CD4-positive, alpha-beta T cell (primary cell): ENCODE data around the gene KMO. TPM values are rescaled to one million over a fixed set of nuclear protein-coding genes. Genes with fewer than 3 reads are reported as not detected.

Source experiments
- ATAC-seq: fragments of 200-7000 bp; cut with Tn5 transposase; one replicate; pipeline ENCODE4 v1.10.0; 2022; ENCODE audit warnings: mild to moderate bottlenecking; ENCODE audit not compliant: poor library complexity
- CTCF ChIA-PET: fragments of 350-600 bp; sonication (Branson Sonifier 250); formaldehyde crosslinking; loops from one replicate; lab custom pipeline; 2021; ENCODE audit warnings: antibody characterized with exemption, inconsistent platforms; lab: Charles Lee
- POLR2A ChIA-PET: fragments of 350-600 bp; sonication (Branson Sonifier 250); formaldehyde crosslinking; loops from one replicate; lab custom pipeline; 2021; ENCODE audit warnings: antibody characterized with exemption, inconsistent platforms; lab: Charles Lee
- DNase-seq, 14 experiments: peaks; one replicate each; pipeline ENCODE4 v3.0.0-alpha.2; 2013 to 2020; ENCODE audit warnings: mixed read lengths in 2 of 14
- H3K27ac ChIP-seq, 2 donors: one replicate each; pipeline versions ENCODE4 v1.5.1 to v1.7.0; 2013; ENCODE audit warnings: low read length in 2 of 2, low read depth in 1 of 2, mild to moderate bottlenecking in 1 of 2
- H3K27me3 ChIP-seq, 2 experiments: 1 replicate in 1 of 2; 2 replicates in 1 of 2; pipeline versions ENCODE4 v1.6.1 to v1.7.0; 2013; ENCODE audit warnings: low read length in 2 of 2, control low read depth in 1 of 2, mild to moderate bottlenecking in 1 of 2, moderate library complexity in 1 of 2; ENCODE audit not compliant: insufficient read depth in 2 of 2, control insufficient read depth in 1 of 2
- H3K36me3 ChIP-seq: one replicate; pipeline ENCODE4 v1.6.1; 2013; ENCODE audit warnings: low read length, control low read depth; ENCODE audit not compliant: insufficient read depth
- H3K4me1 ChIP-seq: one replicate; pipeline ENCODE4 v1.6.1; 2013; ENCODE audit warnings: low read length, control low read depth; ENCODE audit not compliant: insufficient read depth
- H3K4me3 ChIP-seq: one replicate; pipeline ENCODE4 v1.5.1; 2013; ENCODE audit warnings: mild to moderate bottlenecking, low read length, moderate library complexity
- H3K9me3 ChIP-seq, 2 experiments: 1 replicate in 1 of 2; 2 replicates in 1 of 2; pipeline versions ENCODE4 v1.6.1 to v1.7.0; 2013; ENCODE audit warnings: low read length in 2 of 2, mild to moderate bottlenecking in 2 of 2, control low read depth in 1 of 2, moderate library complexity in 1 of 2; ENCODE audit not compliant: control insufficient read depth in 1 of 2, insufficient read depth in 1 of 2
- H3K27ac Mint-ChIP-seq: one replicate; pipeline ENCODE4 v1.8.0; 2020; ENCODE audit warnings: mixed read lengths
- H3K27me3 Mint-ChIP-seq: one replicate; pipeline ENCODE4 v1.8.0; 2021; ENCODE audit warnings: mixed read lengths
- H3K36me3 Mint-ChIP-seq: one replicate; pipeline ENCODE4 v1.8.0; 2021; ENCODE audit warnings: low read depth, mixed read lengths
- H3K4me1 Mint-ChIP-seq: one replicate; pipeline ENCODE4 v1.8.0; 2021; ENCODE audit warnings: low read depth, mixed read lengths
- H3K4me3 Mint-ChIP-seq: one replicate; pipeline ENCODE4 v1.8.0; 2020; ENCODE audit warnings: mild to moderate bottlenecking, mixed read lengths
- H3K9me3 Mint-ChIP-seq: one replicate; pipeline ENCODE4 v1.8.0; 2020; ENCODE audit warnings: mixed read lengths
- intact Hi-C, 2 experiments: fragments of 100-400 bp; cut with DNase I in 1 of 2; cut with micrococcal nuclease in 1 of 2; formaldehyde crosslinking; loops; one replicate each; pipeline versions ENCODE4 v1.15.1 to v1.9.0; 2023 to 2025; cut with DNase I, micrococcal nuclease
- total RNA-seq, 174 experiments: library from RNA in 2 of 174; stranded (reverse) in 2 of 174; gene quantifications; one replicate each; pipeline ENCODE4 v1.2.3 and lab custom pipeline; 2021 to 2026
- TF ChIP-seq, protein P1 (sequence below): fragments of 200-600 bp; IDR thresholded peaks from one replicate; pipeline ENCODE4 v1.8.0; 2022; ENCODE audit warnings: antibody characterized with exemption, mild to moderate bottlenecking

Gene KMO
- total RNA-seq, 2 experiments from 2014 or later: not detected

DNA sequence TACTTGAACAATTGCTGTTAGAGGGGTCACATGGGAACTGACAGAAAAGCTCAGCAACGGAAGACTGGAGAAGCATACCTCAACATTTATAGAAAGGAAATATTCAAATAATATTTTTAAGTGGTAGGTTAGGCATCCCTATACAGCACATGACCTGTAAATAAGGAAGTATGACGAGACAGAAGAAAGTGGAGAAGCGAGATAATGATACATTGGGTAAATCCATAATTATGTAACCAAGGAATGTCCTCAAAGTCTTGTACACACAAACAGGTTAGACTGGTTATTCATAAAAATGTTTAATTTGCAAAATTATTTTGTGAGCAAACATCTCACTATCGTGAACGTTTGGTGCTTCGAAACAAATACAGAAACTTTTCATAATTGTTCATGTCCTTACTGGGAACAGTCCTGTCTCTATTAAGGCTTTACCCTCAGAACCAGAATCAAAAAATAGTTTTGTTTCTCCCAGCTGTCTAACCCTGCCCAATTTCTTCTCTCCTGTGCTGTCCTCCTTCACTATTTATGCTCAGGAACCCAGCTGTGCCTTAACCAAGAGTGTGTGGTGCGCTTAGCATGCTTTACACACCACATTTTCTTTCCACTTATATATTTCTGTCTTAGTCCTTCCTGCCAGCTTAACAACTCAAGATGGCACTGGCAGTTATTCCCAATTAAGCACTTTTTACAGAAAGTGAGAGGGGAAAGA is 10.2 kb downstream of the KMO start:
- ChIA-PET POLR2A (no interaction called here), CTCF (interaction anchor here (1.0 kb wide), 1 partner anchor 12 kb away, joined by 3 read pairs; no protein-coding TSS in a partner anchor)
- no peak overlapping the region for H3K4me3 ChIP-seq
- TF ChIP-seq, protein P1, sequence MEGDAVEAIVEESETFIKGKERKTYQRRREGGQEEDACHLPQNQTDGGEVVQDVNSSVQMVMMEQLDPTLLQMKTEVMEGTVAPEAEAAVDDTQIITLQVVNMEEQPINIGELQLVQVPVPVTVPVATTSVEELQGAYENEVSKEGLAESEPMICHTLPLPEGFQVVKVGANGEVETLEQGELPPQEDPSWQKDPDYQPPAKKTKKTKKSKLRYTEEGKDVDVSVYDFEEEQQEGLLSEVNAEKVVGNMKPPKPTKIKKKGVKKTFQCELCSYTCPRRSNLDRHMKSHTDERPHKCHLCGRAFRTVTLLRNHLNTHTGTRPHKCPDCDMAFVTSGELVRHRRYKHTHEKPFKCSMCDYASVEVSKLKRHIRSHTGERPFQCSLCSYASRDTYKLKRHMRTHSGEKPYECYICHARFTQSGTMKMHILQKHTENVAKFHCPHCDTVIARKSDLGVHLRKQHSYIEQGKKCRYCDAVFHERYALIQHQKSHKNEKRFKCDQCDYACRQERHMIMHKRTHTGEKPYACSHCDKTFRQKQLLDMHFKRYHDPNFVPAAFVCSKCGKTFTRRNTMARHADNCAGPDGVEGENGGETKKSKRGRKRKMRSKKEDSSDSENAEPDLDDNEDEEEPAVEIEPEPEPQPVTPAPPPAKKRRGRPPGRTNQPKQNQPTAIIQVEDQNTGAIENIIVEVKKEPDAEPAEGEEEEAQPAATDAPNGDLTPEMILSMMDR: no peak
- peak in 2 of 14 experiments; percentile 43 to 64 for DNase-seq
- intact Hi-C loops: no loop called here
- no peaks in the 10 kb centered on the region for H3K27me3 Mint-ChIP-seq
- ATAC-seq: no peak
- H3K27ac Mint-ChIP-seq: no peak overlapping the region
- H3K36me3 ChIP-seq: no peaks in the 10 kb centered on the region
- no peak overlapping the region for H3K4me3 Mint-ChIP-seq
- H3K27ac ChIP-seq: no peak overlapping the region
- no peaks in the 10 kb centered on the region for H3K36me3 Mint-ChIP-seq
- H3K4me1 Mint-ChIP-seq: no peaks in the 10 kb centered on the region
- no peaks in the 10 kb centered on the region for H3K9me3 ChIP-seq
- no peaks in the 10 kb centered on the region for H3K4me1 ChIP-seq
- H3K27me3 ChIP-seq: no peaks in the 10 kb centered on the region
- H3K9me3 Mint-ChIP-seq: no peaks in the 10 kb centered on the region

DNA sequence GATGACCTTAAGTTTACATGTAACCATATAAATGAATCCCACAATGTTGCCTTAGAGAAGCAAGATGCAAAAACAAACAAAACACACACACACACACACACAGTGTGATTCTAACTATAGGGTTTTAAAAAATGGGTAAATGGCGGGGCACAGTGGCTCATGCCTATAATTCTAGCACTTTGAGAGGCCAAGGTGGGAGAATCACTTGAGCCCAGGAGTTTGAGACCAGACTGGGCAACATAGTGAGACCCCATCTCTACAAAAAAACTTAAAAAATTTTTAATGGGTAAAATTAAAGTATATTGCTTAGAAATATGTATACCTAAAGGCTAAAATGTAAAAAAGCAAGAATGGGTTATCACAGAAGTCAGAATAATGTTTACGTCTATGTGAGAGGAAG is 15.8 kb downstream of the KMO start:
- Histone ChIP-seq H3K9me3 (no peaks in the 10 kb centered on the region), H3K4me1 (peaks cover 12% of the 10 kb centered on the region), H3K27me3 (no peaks in the 10 kb centered on the region), H3K36me3 (no peaks in the 10 kb centered on the region), H3K27ac (no peak overlapping the region), H3K4me3 (no peak overlapping the region)
- POLR2A ChIA-PET: no interaction called here
- Mint-ChIP-seq H3K4me1 (peaks cover 25% of the 10 kb centered on the region), H3K36me3 (peaks cover 5% of the 10 kb centered on the region), H3K27me3 (no peaks in the 10 kb centered on the region), H3K4me3 (no peak overlapping the region), H3K27ac (no peak overlapping the region), H3K9me3 (no peaks in the 10 kb centered on the region)
- ATAC-seq (no peak), DNase-seq (no peak)
- intact Hi-C loops: no loop called here
- TF ChIP-seq, protein P1: no peak
- CTCF ChIA-PET: no interaction called here

DNA sequence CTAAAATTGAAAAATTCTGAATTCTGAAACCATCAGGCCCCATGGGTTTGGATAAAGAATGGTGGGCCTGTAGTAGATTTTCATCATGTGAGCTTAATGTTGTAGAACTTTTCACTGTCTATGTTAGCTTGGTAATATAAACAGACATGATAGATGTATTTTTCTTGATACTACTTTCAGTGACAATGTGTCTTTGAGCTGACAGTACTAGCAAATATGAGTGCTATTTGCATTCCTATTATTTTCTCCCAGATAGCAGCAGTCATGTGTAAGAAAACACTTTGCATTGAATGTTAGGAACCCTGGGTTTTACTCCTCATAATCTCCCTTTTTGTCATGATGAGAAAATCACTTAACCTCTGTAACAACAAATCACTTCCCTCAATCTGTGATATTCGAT is 18.1 kb downstream of the KMO start:
- peak overlapping the region; percentile 23 for H3K4me3 Mint-ChIP-seq
- peaks cover 5% of the 10 kb centered on the region for H3K36me3 Mint-ChIP-seq
- H3K27ac Mint-ChIP-seq: peak overlapping the region; percentile 95
- H3K9me3 ChIP-seq: no peaks in the 10 kb centered on the region
- H3K27me3 ChIP-seq: no peaks in the 10 kb centered on the region
- DNase-seq: no peak
- H3K4me1 Mint-ChIP-seq: peaks cover 25% of the 10 kb centered on the region
- intact Hi-C loops: loop anchor here in 1 of 2 experiments (2.0 kb wide), 1 partner anchor 20 kb away; no protein-coding TSS in a partner anchor
- CTCF ChIA-PET: no interaction called here
- H3K36me3 ChIP-seq: no peaks in the 10 kb centered on the region
- peaks cover 12% of the 10 kb centered on the region for H3K4me1 ChIP-seq
- H3K4me3 ChIP-seq: no peak overlapping the region
- TF ChIP-seq, protein P1: no peak
- POLR2A ChIA-PET: interaction anchor here (1.2 to 2.0 kb wide), 3 partner anchors 9 to 31 kb away, joined by 3 to 8 read pairs (median 7); partner anchors contain the start of gene FH
- ATAC-seq: no peak
- H3K27me3 Mint-ChIP-seq: no peaks in the 10 kb centered on the region
- no peak overlapping the region for H3K27ac ChIP-seq
- H3K9me3 Mint-ChIP-seq: no peaks in the 10 kb centered on the region
